ENCODE results near the gene TRAPPC2B.
"Not testable (repeated sequence)": the region's sequence is repeated elsewhere in the genome, so short reads cannot be mapped to it uniquely, and the experiment has no call there.

TRAPPC2B gene

GRCh38 chr19:57374647-57375046 lies 11.3 kb downstream of the TRAPPC2B start:
- not testable (repeated sequence) for DNase-seq

GRCh38 chr19:57376151-57376550 lies 12.8 kb downstream of the TRAPPC2B start:
- DNase-seq, result no peak

- no peak for DNase-seq
Measured at GRCh38 chr19:57377498-57378146, 14.3 kb downstream of the TRAPPC2B start.

- DNase-seq, result no peak
Measured at GRCh38 chr19:57380923-57381322, 17.6 kb downstream of the TRAPPC2B start.

GRCh38 chr19:57382806-57383488 lies 19.6 kb downstream of the TRAPPC2B start:
- DNase-seq, result no peak

GRCh38 chr19:57389194-57389729 lies 25.9 kb downstream of the TRAPPC2B start:
- no peak for DNase-seq

GRCh38 chr19:57389730-57390598 lies 26.6 kb downstream of the TRAPPC2B start, which contains the start of gene ZNF548:
ZNF548 (plus strand) TSS chr19:57389854; CDS start chr19:57390100, 246 bp downstream.
- DNase-seq, result peak; percentile 94

- DNase-seq, result no peak
Measured at GRCh38 chr19:57395710-57396109, 32.4 kb downstream of the TRAPPC2B start.

- DNase-seq, result no peak
Measured at GRCh38 chr19:57398868-57399267, 35.5 kb downstream of the TRAPPC2B start.

- no peak for DNase-seq
Measured at GRCh38 chr19:57403737-57404563, 40.6 kb downstream of the TRAPPC2B start.

GRCh38 chr19:57406516-57407123 lies 43.3 kb downstream of the TRAPPC2B start:
- DNase-seq, result peak; percentile 4

- peak; percentile 74 for DNase-seq
Measured at GRCh38 chr19:57410877-57411671, 47.7 kb downstream of the TRAPPC2B start, which contains the start of gene ZNF17. ZNF17 (plus strand) TSS chr19:57411161; CDS start chr19:57413616, 2,455 bp downstream.

All from T1000 (cell line).